CD4-positive, alpha-beta T cell (primary cell): ENCODE results near the gene NDUFS7. TPM values are rescaled to one million over a fixed set of nuclear protein-coding genes. Genes with fewer than 3 reads are reported as not detected.

Experiments used
- ATAC-seq: fragments of 200-7000 bp; cut with Tn5 transposase; one replicate; pipeline ENCODE4 v1.10.0; 2022; ENCODE audit warnings: mild to moderate bottlenecking; ENCODE audit not compliant: poor library complexity
- CTCF ChIA-PET: fragments of 350-600 bp; sonication (Branson Sonifier 250); formaldehyde crosslinking; loops from one replicate; lab custom pipeline; 2021; ENCODE audit warnings: antibody characterized with exemption, inconsistent platforms; lab: Charles Lee
- POLR2A ChIA-PET: fragments of 350-600 bp; sonication (Branson Sonifier 250); formaldehyde crosslinking; loops from one replicate; lab custom pipeline; 2021; ENCODE audit warnings: antibody characterized with exemption, inconsistent platforms; lab: Charles Lee
- DNase-seq, 14 experiments: peaks; one replicate each; pipeline ENCODE4 v3.0.0-alpha.2; 2013 to 2020; ENCODE audit warnings: mixed read lengths in 2 of 14
- H3K27ac ChIP-seq, 2 donors: one replicate each; pipeline versions ENCODE4 v1.5.1 to v1.7.0; 2013; ENCODE audit warnings: low read length in 2 of 2, low read depth in 1 of 2, mild to moderate bottlenecking in 1 of 2
- H3K27me3 ChIP-seq, 2 experiments: 1 replicate in 1 of 2; 2 replicates in 1 of 2; pipeline versions ENCODE4 v1.6.1 to v1.7.0; 2013; ENCODE audit warnings: low read length in 2 of 2, control low read depth in 1 of 2, mild to moderate bottlenecking in 1 of 2, moderate library complexity in 1 of 2; ENCODE audit not compliant: insufficient read depth in 2 of 2, control insufficient read depth in 1 of 2
- H3K36me3 ChIP-seq: one replicate; pipeline ENCODE4 v1.6.1; 2013; ENCODE audit warnings: low read length, control low read depth; ENCODE audit not compliant: insufficient read depth
- H3K4me1 ChIP-seq: one replicate; pipeline ENCODE4 v1.6.1; 2013; ENCODE audit warnings: low read length, control low read depth; ENCODE audit not compliant: insufficient read depth
- H3K4me3 ChIP-seq: one replicate; pipeline ENCODE4 v1.5.1; 2013; ENCODE audit warnings: mild to moderate bottlenecking, low read length, moderate library complexity
- H3K9me3 ChIP-seq, 2 experiments: 1 replicate in 1 of 2; 2 replicates in 1 of 2; pipeline versions ENCODE4 v1.6.1 to v1.7.0; 2013; ENCODE audit warnings: low read length in 2 of 2, mild to moderate bottlenecking in 2 of 2, control low read depth in 1 of 2, moderate library complexity in 1 of 2; ENCODE audit not compliant: control insufficient read depth in 1 of 2, insufficient read depth in 1 of 2
- H3K27ac Mint-ChIP-seq: one replicate; pipeline ENCODE4 v1.8.0; 2020; ENCODE audit warnings: mixed read lengths
- H3K27me3 Mint-ChIP-seq: one replicate; pipeline ENCODE4 v1.8.0; 2021; ENCODE audit warnings: mixed read lengths
- H3K36me3 Mint-ChIP-seq: one replicate; pipeline ENCODE4 v1.8.0; 2021; ENCODE audit warnings: low read depth, mixed read lengths
- H3K4me1 Mint-ChIP-seq: one replicate; pipeline ENCODE4 v1.8.0; 2021; ENCODE audit warnings: low read depth, mixed read lengths
- H3K4me3 Mint-ChIP-seq: one replicate; pipeline ENCODE4 v1.8.0; 2020; ENCODE audit warnings: mild to moderate bottlenecking, mixed read lengths
- H3K9me3 Mint-ChIP-seq: one replicate; pipeline ENCODE4 v1.8.0; 2020; ENCODE audit warnings: mixed read lengths
- intact Hi-C, 2 experiments: fragments of 100-400 bp; cut with DNase I in 1 of 2; cut with micrococcal nuclease in 1 of 2; formaldehyde crosslinking; loops; one replicate each; pipeline versions ENCODE4 v1.15.1 to v1.9.0; 2023 to 2025; cut with DNase I, micrococcal nuclease
- polyA plus RNA-seq, 2 donors: library from polyadenylated mRNA; unstranded; fragments of 120-200 nt; gene quantifications; one replicate each; pipeline ENCODE4 v1.2.1, GENCODE V29; 2013
- total RNA-seq, 174 experiments: library from RNA in 2 of 174; stranded (reverse) in 2 of 174; gene quantifications; one replicate each; pipeline ENCODE4 v1.2.3 and lab custom pipeline; 2021 to 2026
- TF ChIP-seq, protein P1 (sequence below): fragments of 200-600 bp; IDR thresholded peaks from one replicate; pipeline ENCODE4 v1.8.0; 2022; ENCODE audit warnings: antibody characterized with exemption, mild to moderate bottlenecking

The NDUFS7 gene
- total RNA-seq (10 to 100 TPM; 40.0 to 42.6 TPM), total RNA-seq (lab: John Stamatoyannopoulos, UW) (19.3 to 65.7 (median 38.6) reads per million in 172 experiments)
- polyA plus RNA-seq (2013, experiment 1 of 2) = 65.4 TPM
- polyA plus RNA-seq (2013, experiment 2 of 2) = 60.8 TPM

DNA sequence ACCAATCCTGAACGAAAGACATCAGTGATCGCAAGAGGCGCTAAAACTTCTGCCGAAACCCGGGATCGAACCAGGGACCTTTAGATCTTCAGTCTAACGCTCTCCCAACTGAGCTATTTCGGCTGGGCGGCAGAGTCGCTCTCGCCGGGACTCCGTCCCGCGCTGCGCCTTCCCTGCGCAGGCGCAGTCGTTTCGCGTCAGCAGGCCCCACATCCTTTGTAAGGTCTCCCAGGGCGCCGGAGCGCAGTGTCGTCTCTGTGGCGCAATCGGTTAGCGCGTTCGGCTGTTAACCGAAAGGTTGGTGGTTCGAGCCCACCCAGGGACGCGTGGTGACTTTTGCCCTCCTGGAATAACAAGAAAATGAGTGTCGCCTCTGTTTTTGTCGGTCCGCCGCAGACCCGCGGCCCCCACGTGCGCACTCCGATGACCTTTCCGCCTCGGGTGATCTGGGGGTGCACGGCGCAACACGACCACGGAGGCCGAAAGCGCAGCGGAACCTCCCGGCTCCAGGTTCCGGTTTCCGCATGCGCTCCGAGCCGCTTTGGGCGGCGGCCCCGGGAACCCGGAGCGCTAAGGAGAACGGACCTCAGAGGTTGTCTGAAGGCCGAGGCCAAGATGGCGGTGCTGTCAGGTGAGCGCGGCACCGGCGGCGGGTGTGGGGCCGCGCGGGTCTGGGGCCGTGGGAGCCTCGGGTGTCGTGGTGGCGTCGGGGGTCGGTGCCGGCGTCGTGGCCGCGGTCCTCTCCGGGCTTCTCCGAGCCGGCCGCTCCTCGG lies at the start of gene NDUFS7:
NDUFS7 (plus strand) TSS at position 596 of the 773 bp plus-strand sequence; CDS start at position 616, 20 bp downstream.
- TF ChIP-seq, protein P1, sequence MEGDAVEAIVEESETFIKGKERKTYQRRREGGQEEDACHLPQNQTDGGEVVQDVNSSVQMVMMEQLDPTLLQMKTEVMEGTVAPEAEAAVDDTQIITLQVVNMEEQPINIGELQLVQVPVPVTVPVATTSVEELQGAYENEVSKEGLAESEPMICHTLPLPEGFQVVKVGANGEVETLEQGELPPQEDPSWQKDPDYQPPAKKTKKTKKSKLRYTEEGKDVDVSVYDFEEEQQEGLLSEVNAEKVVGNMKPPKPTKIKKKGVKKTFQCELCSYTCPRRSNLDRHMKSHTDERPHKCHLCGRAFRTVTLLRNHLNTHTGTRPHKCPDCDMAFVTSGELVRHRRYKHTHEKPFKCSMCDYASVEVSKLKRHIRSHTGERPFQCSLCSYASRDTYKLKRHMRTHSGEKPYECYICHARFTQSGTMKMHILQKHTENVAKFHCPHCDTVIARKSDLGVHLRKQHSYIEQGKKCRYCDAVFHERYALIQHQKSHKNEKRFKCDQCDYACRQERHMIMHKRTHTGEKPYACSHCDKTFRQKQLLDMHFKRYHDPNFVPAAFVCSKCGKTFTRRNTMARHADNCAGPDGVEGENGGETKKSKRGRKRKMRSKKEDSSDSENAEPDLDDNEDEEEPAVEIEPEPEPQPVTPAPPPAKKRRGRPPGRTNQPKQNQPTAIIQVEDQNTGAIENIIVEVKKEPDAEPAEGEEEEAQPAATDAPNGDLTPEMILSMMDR = no peak
- peak; percentile 90 for ATAC-seq
- Mint-ChIP-seq H3K4me1 (peaks cover 19% of the 10 kb centered on the region), H3K9me3 (no peaks in the 10 kb centered on the region), H3K27ac (peak within 1 kb of the TSS; percentile 98), H3K4me3 (peak within 1 kb of the TSS; percentile 97), H3K27me3 (peaks cover 11% of the 10 kb centered on the region), H3K36me3 (peaks cover 26% of the 10 kb centered on the region)
- no peaks in the 10 kb centered on the region for H3K9me3 ChIP-seq
- H3K27me3 ChIP-seq = no peaks in the 10 kb centered on the region
- DNase-seq = peak; percentile 85 to 100 (median 94)
- H3K36me3 ChIP-seq = peaks cover 14% of the 10 kb centered on the region
- H3K4me1 ChIP-seq = peaks cover 34% of the 10 kb centered on the region
- intact Hi-C loops = loop anchor here (1.0 kb wide), 4 partner anchors 23 to 96 kb away; partner anchors contain the start of genes C19orf25 (in 1 of the 2) and DAZAP1 (in 1 of the 2)
- peak within 1 kb of the TSS; percentile 92 for H3K4me3 ChIP-seq
- CTCF ChIA-PET = interaction anchor here (0.7 to 2.0 kb wide), 4 partner anchors 104 to 455 kb away, joined by 3 to 8 read pairs (median 3); no protein-coding TSS in a partner anchor
- POLR2A ChIA-PET = interaction anchor here (0.5 to 1.2 kb wide), 14 partner anchors 15 to 472 kb away, joined by 3 to 17 read pairs (median 4); partner anchors contain the start of genes CIRBP and FAM174C
- peak within 1 kb of the TSS; percentile 70 to 87 for H3K27ac ChIP-seq

DNA sequence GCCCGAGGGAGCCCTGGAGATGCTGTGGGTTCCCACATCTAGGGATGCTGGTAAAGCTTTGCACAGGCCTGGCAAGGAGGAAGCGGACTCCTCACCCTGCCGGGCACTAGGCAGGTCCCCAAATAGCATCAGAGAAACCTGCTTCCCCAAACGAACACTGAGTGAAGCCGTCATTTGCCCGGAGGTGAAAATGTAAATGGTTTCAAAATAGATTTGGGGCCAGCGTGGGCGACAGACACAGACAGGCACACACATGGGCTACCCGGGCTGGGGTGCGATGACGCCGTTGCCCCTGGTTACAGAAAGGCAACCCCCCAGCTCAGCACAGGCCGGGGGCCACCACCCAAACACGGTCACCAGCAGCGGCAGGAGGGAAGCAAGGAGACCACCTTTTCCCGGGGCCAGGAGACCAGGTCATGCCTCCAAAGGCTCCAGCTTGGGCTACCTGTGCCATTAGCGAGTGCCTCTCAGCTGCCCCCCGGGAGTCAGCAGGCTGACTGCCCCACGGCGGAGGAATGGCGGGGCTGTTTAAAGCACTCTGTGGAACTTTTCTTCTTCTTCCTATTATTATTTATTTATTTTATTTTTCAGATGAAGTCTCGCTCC lies 47.5 kb upstream of the NDUFS7 start:
- ATAC-seq (no peak), DNase-seq (no peak)
- CTCF ChIA-PET = no interaction called here
- POLR2A ChIA-PET = no interaction called here
- no peak overlapping the region for H3K4me3 ChIP-seq
- intact Hi-C loops = no loop called here
- H3K27me3 ChIP-seq = peaks cover 0 to 3% of the 10 kb centered on the region in 2 experiments
- peaks cover 4% of the 10 kb centered on the region for H3K27me3 Mint-ChIP-seq
- no peak overlapping the region for H3K27ac ChIP-seq
- H3K36me3 ChIP-seq = no peaks in the 10 kb centered on the region
- H3K4me1 ChIP-seq = no peaks in the 10 kb centered on the region
- H3K36me3 Mint-ChIP-seq = no peaks in the 10 kb centered on the region
- H3K4me3 Mint-ChIP-seq = no peak overlapping the region
- no peaks in the 10 kb centered on the region for H3K9me3 ChIP-seq
- TF ChIP-seq, protein P1 = no peak
- no peaks in the 10 kb centered on the region for H3K9me3 Mint-ChIP-seq
- no peaks in the 10 kb centered on the region for H3K4me1 Mint-ChIP-seq
- H3K27ac Mint-ChIP-seq = no peak overlapping the region

DNA sequence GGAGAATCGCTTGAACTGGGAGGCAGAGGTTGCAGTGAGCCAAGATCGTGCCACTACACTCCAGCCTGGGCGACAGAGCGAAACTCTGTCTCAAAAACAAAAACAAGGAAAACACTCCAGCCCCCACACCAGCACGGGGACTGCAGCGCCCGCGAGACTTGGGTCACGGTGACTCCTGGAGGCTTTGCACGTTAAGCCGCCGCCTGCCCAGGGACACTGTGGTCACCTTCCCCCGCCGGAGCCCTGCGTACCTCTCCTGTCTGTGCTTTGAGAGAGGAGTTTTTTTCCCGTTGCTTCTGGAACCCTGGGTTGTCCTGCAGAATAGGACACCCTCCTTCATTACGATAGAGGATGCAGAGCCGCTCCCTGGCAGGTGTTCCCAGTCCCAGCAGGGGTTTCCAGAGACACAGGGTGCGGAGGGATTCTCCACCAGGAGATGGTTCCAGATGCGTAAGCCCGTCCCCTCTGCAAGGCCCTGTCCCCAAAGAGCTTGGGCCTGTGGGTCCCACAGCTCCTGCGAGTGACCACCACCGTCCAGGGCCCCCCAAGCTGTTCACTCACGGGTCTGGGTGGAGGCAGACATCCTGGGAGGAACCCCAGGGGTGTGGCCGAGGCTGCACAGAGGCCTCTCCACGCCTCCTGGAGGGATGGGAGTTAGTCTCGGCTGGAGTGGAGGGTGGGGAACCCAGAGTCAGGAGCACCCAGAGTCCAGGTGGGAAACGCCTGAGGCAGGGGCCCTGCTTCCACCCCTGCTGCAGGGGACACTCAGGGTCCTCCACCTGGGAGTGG lies 42.8 kb upstream of the NDUFS7 start:
- POLR2A ChIA-PET = no interaction called here
- H3K4me1 Mint-ChIP-seq = peaks cover 6% of the 10 kb centered on the region
- no peak overlapping the region for H3K27ac Mint-ChIP-seq
- Histone ChIP-seq H3K4me1 (no peaks in the 10 kb centered on the region), H3K9me3 (no peaks in the 10 kb centered on the region), H3K36me3 (no peaks in the 10 kb centered on the region), H3K27me3 (peaks cover 0 to 3% of the 10 kb centered on the region in 2 experiments), H3K27ac (no peak overlapping the region), H3K4me3 (no peak overlapping the region)
- H3K27me3 Mint-ChIP-seq = peaks cover 4% of the 10 kb centered on the region
- intact Hi-C loops = no loop called here
- DNase-seq (no peak), ATAC-seq (no peak)
- H3K36me3 Mint-ChIP-seq = no peaks in the 10 kb centered on the region
- CTCF ChIA-PET = no interaction called here
- H3K9me3 Mint-ChIP-seq = no peaks in the 10 kb centered on the region
- H3K4me3 Mint-ChIP-seq = no peak overlapping the region
- TF ChIP-seq, protein P1 = no peak
